ENCODE results near the gene KLHL22. TPM values are rescaled to one million over a fixed set of nuclear protein-coding genes. Genes with fewer than 3 reads are reported as not detected.

Gene KLHL22
- total and polyA plus RNA-seq, 2 of the 8 experiments (the other 6 are each of a cell fraction or from before 2014, with no cell fraction given), result 9.4 to 16.2 TPM

GRCh38 chr22:20427945-20428417 is 67.6 kb downstream of the KLHL22 start:
- DNase-seq (ENCODE audit: low read depth in 1 of 2, low spot score in 2 of 2) (no peak), FAIRE-seq (no peak)
- Histone ChIP-seq H3K79me1 (ENCODE audit: low read depth, low read length) (no peaks in the 10 kb centered on the region; the same call in none of the 2 replicates), H4K8ac (ENCODE audit: extremely low read depth, insufficient read depth, low read length) (no peak overlapping the region), H3K56ac (replicated peaks; ENCODE audit: insufficient read length, low read depth, low read length) (no peak overlapping the region), H3K4me3 (ENCODE audit: extremely low read depth in 1 of 4, insufficient read depth in 2 of 4, low read depth in 3 of 4, low read length in 4 of 4) (no peak overlapping the region), H3K79me2 (ENCODE audit: control insufficient read depth in 1 of 2, insufficient read depth in 2 of 2, low read length in 2 of 2) (no peaks in the 10 kb centered on the region), H4K20me1 (replicated peaks in 1 of 2; ENCODE audit: control insufficient read depth in 1 of 2, insufficient read depth in 2 of 2, low read length in 2 of 2) (peaks cover 11 to 33% of the 10 kb centered on the region in 2 experiments), H2AFZ (ENCODE audit: low read length) (no peak overlapping the region), H2BK5ac (ENCODE audit: low read depth, low read length) (no peak overlapping the region), H2BK15ac (ENCODE audit: low read length) (no peak overlapping the region), H3K36me3 (ENCODE audit: control insufficient read depth in 2 of 4, insufficient read depth in 4 of 4, low read length in 3 of 4) (no peaks in the 10 kb centered on the region), H4K91ac (replicated peaks; ENCODE audit: insufficient read length, low read length) (no peak overlapping the region), H2AK5ac (ENCODE audit: low read depth, low read length) (no peak overlapping the region), H3K27ac (ENCODE audit: low read depth, low read length) (no peak overlapping the region), H3K27me3 (replicated peaks in 1 of 4; ENCODE audit: control insufficient read depth in 3 of 4, extremely low read depth in 1 of 4, insufficient read depth in 3 of 4, low read length in 3 of 4) (peaks cover 22 to 47% (median 41%) of the 10 kb centered on the region in 4 experiments), H2BK12ac (ENCODE audit: low read depth, low read length) (no peak overlapping the region), H3K9ac (replicated peaks in 1 of 4; ENCODE audit: extremely low read depth in 1 of 4, low read depth in 3 of 4, low read length in 3 of 4) (no peak overlapping the region), H3K18ac (ENCODE audit: extremely low read depth, low read length) (no peak overlapping the region), H3K4me1 (replicated peaks in 1 of 4; ENCODE audit: control insufficient read depth in 3 of 4, insufficient read depth in 4 of 4, low read length in 3 of 4) (peaks cover 0 to 23% (median 16%) of the 10 kb centered on the region in 4 experiments; a peak in 5 of 7 replicates), H3K14ac (ENCODE audit: insufficient read length) (no peak overlapping the region), H2BK120ac (replicated peaks; ENCODE audit: low read depth, low read length) (no peak overlapping the region), H3K9me3 (ENCODE audit: insufficient read depth in 2 of 2, low read depth in 1 of 2, low read length in 1 of 2) (no peaks in the 10 kb centered on the region), H4K5ac (ENCODE audit: insufficient read length, low read depth, low read length) (no peak overlapping the region), H3K23me2 (ENCODE audit: low read depth, low read length) (peaks cover 11% of the 10 kb centered on the region; the same call in 1 of the 2 replicates), H3K4ac (replicated peaks; ENCODE audit: insufficient read length, low read depth, low read length) (no peak overlapping the region), H3K4me2 (ENCODE audit: insufficient read depth in 1 of 2, low read depth in 2 of 2, low read length in 2 of 2) (no peak overlapping the region; a peak in 1 of 4 replicates), H3K23ac (ENCODE audit: insufficient read length) (no peak overlapping the region), H2BK20ac (ENCODE audit: low read length) (no peak overlapping the region)
- POLR2A ChIA-PET (ENCODE audit: partially characterized antibody), result interaction anchor here (0.8 kb wide), 1 partner anchor 20 kb away, joined by 3 read pairs; no protein-coding TSS in a partner anchor
- 100% methylated on average over 3 of the region's 4 CpGs; no CpG with 5 or more reads in 1 of the 2 experiments for WGBS, 2 experiments (ENCODE audit: extremely low coverage in 1 of 2, insufficient coverage in 1 of 2, insufficient read length in 1 of 2, insufficient replicate concordance in 2 of 2, low coverage in 1 of 2, low lambda C conversion rate in 2 of 2, missing lambda C conversion rate in 1 of 2)
- CTCF ChIA-PET (ENCODE audit: partially characterized antibody), result interaction anchor here (2.2 to 2.4 kb wide), 2 partner anchors 9 to 11 kb away, joined by 7 to 15 read pairs; no protein-coding TSS in a partner anchor
- TF ChIP-seq EZH2 (IDR thresholded peaks at IDR 0.05; ENCODE audit: low read depth, low read length, severe bottlenecking) (no peak), CBX5 (IDR thresholded peaks at IDR 0.05; ENCODE audit: low read depth, low read length) (no peak)

Measured in H1 (cell line).